SU-DHL-6 (cell line): ENCODE data around the gene ZSCAN29.

Source experiments
- EZH2phosphoT487 ChIP-seq: fragments of 200-600 bp; sonication (generic), shearing (Covaris generic); conservative IDR thresholded peaks from 2 replicates; pipeline ENCODE4 v1.6.1; 2018; ENCODE audit warnings: mild to moderate bottlenecking, antibody characterized with exemption, low read length, moderate library complexity, mixed read lengths
- TF ChIP-seq, protein P1 (sequence below): fragments of 200-600 bp; sonication (generic); IDR thresholded peaks from one replicate; pipeline ENCODE4 v1.5.1; 2017; ENCODE audit warnings: antibody characterized with exemption, mild to moderate bottlenecking, low read length, moderate library complexity; ENCODE audit not compliant: insufficient read depth, poor library complexity, severe bottlenecking

- TF ChIP-seq, protein P1, sequence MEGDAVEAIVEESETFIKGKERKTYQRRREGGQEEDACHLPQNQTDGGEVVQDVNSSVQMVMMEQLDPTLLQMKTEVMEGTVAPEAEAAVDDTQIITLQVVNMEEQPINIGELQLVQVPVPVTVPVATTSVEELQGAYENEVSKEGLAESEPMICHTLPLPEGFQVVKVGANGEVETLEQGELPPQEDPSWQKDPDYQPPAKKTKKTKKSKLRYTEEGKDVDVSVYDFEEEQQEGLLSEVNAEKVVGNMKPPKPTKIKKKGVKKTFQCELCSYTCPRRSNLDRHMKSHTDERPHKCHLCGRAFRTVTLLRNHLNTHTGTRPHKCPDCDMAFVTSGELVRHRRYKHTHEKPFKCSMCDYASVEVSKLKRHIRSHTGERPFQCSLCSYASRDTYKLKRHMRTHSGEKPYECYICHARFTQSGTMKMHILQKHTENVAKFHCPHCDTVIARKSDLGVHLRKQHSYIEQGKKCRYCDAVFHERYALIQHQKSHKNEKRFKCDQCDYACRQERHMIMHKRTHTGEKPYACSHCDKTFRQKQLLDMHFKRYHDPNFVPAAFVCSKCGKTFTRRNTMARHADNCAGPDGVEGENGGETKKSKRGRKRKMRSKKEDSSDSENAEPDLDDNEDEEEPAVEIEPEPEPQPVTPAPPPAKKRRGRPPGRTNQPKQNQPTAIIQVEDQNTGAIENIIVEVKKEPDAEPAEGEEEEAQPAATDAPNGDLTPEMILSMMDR: no peak
- TF ChIP-seq EZH2phosphoT487: no peak
Measured at GRCh38 chr15:43316971-43317346, 53.9 kb downstream of the ZSCAN29 start.
